ENCODE data around the gene CDC14A.

GRCh38 chr1:100396651-100397050 is 44.3 kb downstream of the CDC14A start:
- TF ChIP-seq GABPA (IDR thresholded peaks at IDR 0.05; ENCODE audit: borderline replicate concordance, insufficient read depth, low read length): no peak
- no peak for TF ChIP-seq JUN (IDR thresholded peaks at IDR 0.05; ENCODE audit: low read depth, low read length)
- no peak for TF ChIP-seq EZH2 (IDR thresholded peaks at IDR 0.05; ENCODE audit: low read depth, low read length, severe bottlenecking)
- no peak for TF ChIP-seq PHF8 (conservative IDR thresholded peaks at IDR 0.05; ENCODE audit: low read depth, low read length)
- TF ChIP-seq ATF3 (IDR thresholded peaks at IDR 0.05; ENCODE audit: insufficient read depth, low read depth, low read length): no peak
- no peak for TF ChIP-seq MAX (IDR thresholded peaks at IDR 0.05)
- TF ChIP-seq POLR2A (IDR thresholded peaks at IDR 0.05; ENCODE audit: control extremely low read depth in 1 of 2, low read depth in 2 of 2, low read length in 2 of 2): no peak
- TF ChIP-seq YY1 (IDR thresholded peaks at IDR 0.05; ENCODE audit: low read depth, low read length): no peak
- no peak for TF ChIP-seq SP1 (IDR thresholded peaks at IDR 0.05; ENCODE audit: low read depth, low read length)
- TF ChIP-seq CTCF (IDR thresholded peaks at IDR 0.05; ENCODE audit: control extremely low read depth in 1 of 3, insufficient read depth in 1 of 3, low read depth in 1 of 3, low read length in 3 of 3): no peak
- no peak for TF ChIP-seq USF2 (IDR thresholded peaks at IDR 0.05; ENCODE audit: low read length)

Measured in H1 (cell line).